GM12873 (cell line): ENCODE measurements around the gene TNFRSF19.

Experiments used
- TF ChIP-seq, protein P1 (sequence below): IDR thresholded peaks from 2 replicates; pipeline ENCODE4 v1.5.1; 2012; ENCODE audit warnings: low read depth, mild to moderate bottlenecking, moderate library complexity, low read length, control low read depth; ENCODE audit not compliant: insufficient read depth; ENCODE audit errors: missing control alignments

The TNFRSF19 gene

DNA sequence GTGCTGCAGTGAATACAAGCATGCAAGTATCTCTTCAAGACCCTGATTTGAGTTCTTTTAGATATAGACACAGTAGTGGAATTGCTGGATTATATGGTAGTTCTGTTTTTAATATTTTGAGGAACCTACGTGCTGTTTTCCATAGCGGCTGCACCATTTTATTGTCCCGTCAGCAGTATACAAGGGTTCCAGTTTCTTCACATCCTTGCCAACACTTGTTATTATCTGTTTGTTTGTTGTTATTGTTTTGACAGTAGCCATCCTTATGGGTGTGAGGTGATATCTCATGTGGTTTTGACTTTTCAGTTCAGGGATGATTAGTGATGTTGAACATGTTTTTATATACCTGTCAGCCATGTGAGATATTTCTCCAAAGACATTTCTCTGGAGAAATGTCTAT, 53.2 kb downstream of the TNFRSF19 start:
- TF ChIP-seq, protein P1, sequence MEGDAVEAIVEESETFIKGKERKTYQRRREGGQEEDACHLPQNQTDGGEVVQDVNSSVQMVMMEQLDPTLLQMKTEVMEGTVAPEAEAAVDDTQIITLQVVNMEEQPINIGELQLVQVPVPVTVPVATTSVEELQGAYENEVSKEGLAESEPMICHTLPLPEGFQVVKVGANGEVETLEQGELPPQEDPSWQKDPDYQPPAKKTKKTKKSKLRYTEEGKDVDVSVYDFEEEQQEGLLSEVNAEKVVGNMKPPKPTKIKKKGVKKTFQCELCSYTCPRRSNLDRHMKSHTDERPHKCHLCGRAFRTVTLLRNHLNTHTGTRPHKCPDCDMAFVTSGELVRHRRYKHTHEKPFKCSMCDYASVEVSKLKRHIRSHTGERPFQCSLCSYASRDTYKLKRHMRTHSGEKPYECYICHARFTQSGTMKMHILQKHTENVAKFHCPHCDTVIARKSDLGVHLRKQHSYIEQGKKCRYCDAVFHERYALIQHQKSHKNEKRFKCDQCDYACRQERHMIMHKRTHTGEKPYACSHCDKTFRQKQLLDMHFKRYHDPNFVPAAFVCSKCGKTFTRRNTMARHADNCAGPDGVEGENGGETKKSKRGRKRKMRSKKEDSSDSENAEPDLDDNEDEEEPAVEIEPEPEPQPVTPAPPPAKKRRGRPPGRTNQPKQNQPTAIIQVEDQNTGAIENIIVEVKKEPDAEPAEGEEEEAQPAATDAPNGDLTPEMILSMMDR, result no peak

DNA sequence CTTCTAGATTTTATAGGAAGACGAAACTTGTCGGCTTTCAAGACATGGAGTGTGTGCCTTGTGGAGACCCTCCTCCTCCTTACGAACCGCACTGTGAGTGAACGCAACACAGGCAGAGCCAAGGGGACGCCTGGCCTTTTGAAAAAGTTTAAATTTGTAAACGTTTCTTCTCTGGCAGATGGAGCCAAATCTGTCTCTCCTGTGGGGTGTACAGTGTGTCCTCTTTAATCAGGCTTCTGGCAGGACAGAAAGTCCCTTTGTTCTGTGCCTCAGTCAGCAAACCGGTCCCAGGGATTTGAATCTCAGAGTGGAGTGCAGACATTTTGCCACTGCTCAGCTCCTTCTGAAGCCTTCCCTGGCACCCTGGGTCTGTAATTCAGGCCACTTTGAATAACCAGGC, 56.5 kb downstream of the TNFRSF19 start:
- TF ChIP-seq, protein P1, result no peak

DNA sequence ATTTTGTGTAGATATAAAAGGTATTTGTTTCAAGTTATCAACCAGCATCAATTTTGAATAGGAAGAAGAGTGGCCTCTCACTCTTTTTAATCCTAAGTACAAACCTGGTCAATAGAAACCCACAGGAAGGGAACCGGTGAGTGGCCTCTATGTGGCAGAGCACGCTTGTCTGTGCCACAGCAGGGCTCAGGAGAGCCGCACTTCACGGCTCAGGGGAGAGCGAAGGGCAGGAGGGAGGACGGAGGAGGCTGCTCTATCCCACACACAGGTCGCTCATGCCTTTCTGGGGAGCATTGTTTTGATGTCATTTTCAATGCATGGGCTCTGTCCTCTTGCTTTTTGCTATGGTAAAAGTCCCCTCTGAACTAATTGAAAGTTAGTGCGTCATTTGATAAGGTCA, 57.2 kb downstream of the TNFRSF19 start:
- TF ChIP-seq, protein P1, result no peak

DNA sequence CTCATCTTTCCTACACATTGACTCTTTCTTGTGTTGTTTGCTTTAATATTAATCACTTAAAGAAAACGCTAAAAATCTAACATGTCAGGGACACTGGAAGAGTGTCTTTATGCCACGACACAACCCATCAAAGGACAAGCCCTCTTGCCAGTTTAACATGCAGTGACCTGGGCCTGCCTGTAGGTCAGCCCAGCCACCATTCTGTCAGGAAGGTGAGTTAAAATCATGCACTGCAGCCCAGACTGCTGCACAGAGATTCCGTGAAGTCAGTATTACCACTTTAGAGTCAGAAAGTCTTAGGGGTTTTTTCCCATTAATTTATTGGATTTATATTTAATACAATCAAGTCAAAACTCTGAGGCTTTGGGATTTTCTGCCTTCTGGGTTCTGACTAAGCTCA, 58.0 kb downstream of the TNFRSF19 start:
- TF ChIP-seq, protein P1, result no peak

DNA sequence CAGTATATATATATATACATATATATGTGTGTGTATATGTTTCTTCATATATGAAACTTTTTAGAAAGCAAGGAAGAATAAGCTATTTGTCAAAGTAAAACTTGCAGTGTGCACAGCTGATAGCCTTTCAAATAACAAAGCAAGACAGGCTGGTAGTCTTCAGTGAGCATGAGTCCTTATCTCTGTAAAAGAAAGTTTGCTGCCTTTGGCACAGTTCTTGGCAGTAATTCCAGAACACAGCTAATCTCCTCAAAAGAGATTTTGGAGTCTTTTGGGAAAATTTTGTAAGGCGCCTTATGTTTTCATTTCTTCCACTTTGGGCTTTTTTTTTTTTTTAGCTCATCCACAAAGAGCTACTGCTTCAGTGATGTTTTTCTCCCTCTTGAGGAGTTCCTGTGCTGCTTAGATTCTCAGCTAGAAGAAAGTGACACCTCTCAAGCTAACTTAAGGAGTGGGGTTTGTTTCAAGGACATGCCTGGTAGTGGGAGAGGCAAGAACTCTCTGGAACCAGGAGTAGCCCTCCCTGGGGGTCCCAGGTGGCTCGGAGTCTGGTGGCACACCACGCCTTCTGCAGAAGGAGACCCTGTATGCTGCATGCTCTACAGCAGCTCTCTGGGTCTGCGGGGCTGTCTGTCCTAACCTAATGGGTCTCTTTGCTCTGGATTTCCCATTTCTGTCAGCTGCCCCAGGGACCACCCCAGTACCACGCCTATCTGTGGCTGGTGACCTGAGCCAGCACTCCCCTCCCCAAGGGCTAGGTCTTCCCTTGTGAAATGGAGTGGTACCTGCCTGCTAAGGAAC, 58.8 kb downstream of the TNFRSF19 start:
- TF ChIP-seq, protein P1, result no peak

DNA sequence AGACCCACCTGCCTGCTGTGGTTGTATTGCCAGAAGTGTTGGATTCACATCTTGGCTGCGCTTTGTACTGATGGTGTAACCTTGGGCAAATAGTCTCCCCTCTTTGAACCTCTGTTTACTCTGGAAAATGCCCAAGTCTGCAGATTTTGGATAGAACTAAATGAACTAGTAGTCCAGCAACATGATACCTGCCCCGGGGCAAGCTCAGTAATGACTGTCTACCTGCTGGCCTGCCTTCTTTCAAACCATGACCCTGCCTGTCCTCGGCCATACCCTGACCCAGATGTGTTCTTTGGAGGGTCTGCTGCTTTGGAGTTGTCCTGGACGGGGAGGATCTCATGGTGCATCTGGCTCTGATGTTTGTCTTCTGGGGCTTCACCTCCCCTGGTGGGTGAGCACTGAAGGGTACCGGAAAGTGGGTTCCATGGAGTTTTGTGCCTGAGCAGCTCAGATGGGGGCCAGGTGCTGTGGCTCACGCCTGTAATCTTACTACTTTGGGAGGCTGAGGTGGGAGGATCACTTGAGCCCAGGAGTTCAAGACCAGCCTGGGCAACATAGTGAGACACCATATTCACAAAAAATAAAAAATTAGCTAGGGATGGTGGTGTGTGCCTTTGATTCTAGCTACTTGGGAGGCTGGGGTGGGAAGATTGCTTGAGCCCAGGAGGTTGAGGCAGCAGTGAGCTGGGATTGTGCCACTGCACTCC, 59.5 kb downstream of the TNFRSF19 start:
- TF ChIP-seq, protein P1, result no peak

DNA sequence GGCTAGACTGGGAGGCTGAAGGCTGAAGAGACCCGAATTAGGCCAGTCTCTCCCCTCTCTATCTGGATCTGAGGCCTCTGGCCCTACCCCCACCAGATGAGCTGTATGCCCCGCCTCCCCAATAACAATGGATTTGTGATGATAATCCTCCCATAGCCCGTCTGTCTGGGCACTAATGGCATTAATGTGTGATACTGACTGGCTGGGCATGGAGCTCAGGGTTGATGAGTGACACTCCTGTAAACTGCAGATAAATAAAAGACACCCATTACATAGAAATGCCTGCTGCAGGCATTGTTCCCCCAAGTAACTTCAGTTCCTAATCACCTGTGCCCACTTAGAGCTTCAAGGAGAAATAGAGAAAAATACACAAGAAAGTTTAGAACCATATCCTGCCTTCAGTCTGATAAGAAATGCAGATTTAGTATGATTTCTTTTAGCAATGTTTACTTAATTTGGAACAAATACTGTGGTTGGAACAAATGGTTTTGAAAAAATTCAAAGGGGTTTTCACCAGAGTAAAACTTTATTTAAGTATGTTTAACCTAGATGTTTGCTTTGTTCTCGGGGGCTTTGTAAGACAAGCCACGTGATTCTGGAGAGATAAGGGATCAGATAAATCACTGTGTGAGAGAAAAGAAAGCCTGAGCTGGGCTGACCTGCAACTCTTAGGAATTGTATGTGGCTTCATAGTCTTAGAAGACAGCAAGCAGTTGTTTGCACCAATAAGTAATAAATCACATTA, 60.3 kb downstream of the TNFRSF19 start:
- TF ChIP-seq, protein P1, result no peak
